ENCODE measurements around the gene THEMIS2. TPM values are rescaled to one million over a fixed set of nuclear protein-coding genes. Genes with fewer than 3 reads are reported as not detected.
A peak's percentile ranks its signal among the peaks of the same experiment; 100 is the strongest.
"Not testable (repeated sequence)": the region's sequence is repeated elsewhere in the genome, so short reads cannot be mapped to it uniquely, and the experiment has no call there.

Gene THEMIS2
- total RNA-seq, 5 donors from 2014 or later (not counting 1 experiment from before 2014, with no cell fraction given), result 39.0 to 124 (median 94.8) TPM

GRCh38 chr1:27855085-27855484 is 17.3 kb upstream of the THEMIS2 start:
- Histone ChIP-seq H3K4me1 (ENCODE audit: control insufficient read depth in 1 of 2, extremely low read depth in 1 of 2, insufficient read depth in 2 of 2, low read length in 2 of 2) (peaks cover 0 to 8% of the 10 kb centered on the region in 2 experiments), H3K4me3 (ENCODE audit: control insufficient read depth in 1 of 2, extremely low read depth in 1 of 2, low read length in 1 of 2) (no peak overlapping the region), H3K27ac (ENCODE audit: low read length) (no peak overlapping the region), H3K9me3 (no peaks in the 10 kb centered on the region), H3K36me3 (ENCODE audit: control insufficient read depth in 2 of 2, extremely low read depth in 1 of 2, insufficient read depth in 1 of 2, low read length in 1 of 2) (peaks cover 5 to 17% of the 10 kb centered on the region in 2 donors), H3K27me3 (replicated peaks in 1 of 2; ENCODE audit: control insufficient read depth in 2 of 2, extremely low read depth in 1 of 2, insufficient read depth in 2 of 2, low read length in 1 of 2) (peaks cover 0 to 3% of the 10 kb centered on the region in 2 experiments)
- no CpG with 5 or more reads among the region's 6 CpGs for WGBS (ENCODE audit: insufficient coverage)
- ChIA-PET POLR2A (no interaction called here), CTCF (no interaction called here)
- H3K9me3 Mint-ChIP-seq, result no peaks in the 10 kb centered on the region
- peaks cover 3 to 20% (median 16%) of the 10 kb centered on the region in 3 donors for H3K4me1 Mint-ChIP-seq
- H3K27ac Mint-ChIP-seq, result peak overlapping the region in 1 of 2 donors; percentile 63
- peaks cover 17% of the 10 kb centered on the region for H3K36me3 Mint-ChIP-seq
- ATAC-seq (replicated peaks in 1 of 4), result no peak
- no peak overlapping the region for H3K4me3 Mint-ChIP-seq
- no peaks in the 10 kb centered on the region for H3K27me3 Mint-ChIP-seq
- DNase-seq, result no peak

DNA sequence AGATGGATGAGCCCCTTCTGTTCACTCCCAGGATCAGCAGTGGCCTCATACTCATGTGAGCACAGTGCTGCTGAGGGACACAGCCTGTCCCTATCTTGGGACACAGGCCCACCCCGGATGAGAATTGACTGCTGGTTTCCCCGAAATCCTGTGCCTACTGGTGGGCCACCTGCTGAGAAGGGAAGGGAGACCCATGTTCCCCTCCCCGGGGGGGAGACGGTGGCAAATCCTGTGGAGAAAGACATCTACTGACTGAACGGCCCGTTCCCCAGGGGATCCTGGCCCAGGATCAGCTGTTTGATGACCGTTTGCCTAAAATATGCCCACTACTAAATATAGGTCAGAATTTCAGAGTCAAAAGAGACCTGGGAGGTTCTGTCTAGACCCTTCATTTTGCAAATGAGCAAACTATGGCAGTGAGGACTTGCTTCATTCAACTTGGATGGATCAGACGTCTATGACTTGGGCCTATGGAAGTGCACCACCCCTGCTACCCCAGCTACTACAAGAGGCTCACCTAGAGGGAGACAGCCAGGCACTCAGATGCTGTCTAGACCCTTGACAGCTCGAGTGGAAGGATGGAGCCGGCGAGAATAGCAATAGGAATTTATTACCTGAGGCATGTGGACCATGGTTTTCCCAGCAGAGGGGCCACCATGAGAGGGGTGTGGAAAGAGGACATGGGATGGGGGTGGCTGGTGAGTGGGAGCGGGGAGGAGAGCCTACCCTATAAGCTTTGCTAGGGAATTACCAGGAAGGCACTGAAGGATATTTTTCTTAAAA is 15.6 kb upstream of the THEMIS2 start:
- no peak overlapping the region for H3K27ac Mint-ChIP-seq
- H3K9me3 ChIP-seq, result no peaks in the 10 kb centered on the region
- H3K36me3 Mint-ChIP-seq, result peaks cover under 1% of the 10 kb centered on the region
- H3K36me3 ChIP-seq (ENCODE audit: control insufficient read depth in 2 of 2, extremely low read depth in 1 of 2, insufficient read depth in 1 of 2, low read length in 1 of 2), result peaks cover 0 to 1% of the 10 kb centered on the region in 2 donors
- POLR2A ChIA-PET, result interaction anchor here in 1 of 2 donors (0.6 kb wide), 1 partner anchor 34 kb away, joined by 9 read pairs; no protein-coding TSS in a partner anchor
- peaks cover 3 to 25% (median 23%) of the 10 kb centered on the region in 3 donors for H3K4me1 Mint-ChIP-seq
- WGBS (ENCODE audit: insufficient coverage), result 87% methylated on average over 3 of the region's 12 CpGs
- H3K4me1 ChIP-seq (ENCODE audit: control insufficient read depth in 1 of 2, extremely low read depth in 1 of 2, insufficient read depth in 2 of 2, low read length in 2 of 2), result peaks cover 0 to 8% of the 10 kb centered on the region in 2 experiments
- H3K27me3 ChIP-seq (replicated peaks in 1 of 2; ENCODE audit: control insufficient read depth in 2 of 2, extremely low read depth in 1 of 2, insufficient read depth in 2 of 2, low read length in 1 of 2), result peaks cover 0 to 3% of the 10 kb centered on the region in 2 experiments
- H3K27me3 Mint-ChIP-seq, result no peaks in the 10 kb centered on the region
- H3K27ac ChIP-seq (ENCODE audit: low read length), result no peak overlapping the region
- no peak overlapping the region for H3K4me3 ChIP-seq (ENCODE audit: control insufficient read depth in 1 of 2, extremely low read depth in 1 of 2, low read length in 1 of 2)
- H3K4me3 Mint-ChIP-seq, result no peak overlapping the region
- CTCF ChIA-PET, result interaction anchor here (0.6 to 1.6 kb wide), 12 partner anchors 21 to 409 kb away, joined by 3 to 7 read pairs (median 3); no protein-coding TSS in a partner anchor
- no peak for DNase-seq
- no peak for ATAC-seq (replicated peaks in 1 of 4)
- H3K9me3 Mint-ChIP-seq, result no peaks in the 10 kb centered on the region

GRCh38 chr1:27857552-27857951 is 14.8 kb upstream of the THEMIS2 start:
- H3K9me3 Mint-ChIP-seq; H3K27me3 Mint-ChIP-seq; DNase-seq; H3K4me3 ChIP-seq (ENCODE audit: control insufficient read depth in 1 of 2, extremely low read depth in 1 of 2, low read length in 1 of 2); H3K4me3 Mint-ChIP-seq; H3K9me3 ChIP-seq; H3K27ac ChIP-seq (ENCODE audit: low read length); POLR2A ChIA-PET; H3K36me3 Mint-ChIP-seq; H3K27ac Mint-ChIP-seq; ATAC-seq (replicated peaks in 1 of 4); H3K36me3 ChIP-seq (ENCODE audit: control insufficient read depth in 2 of 2, extremely low read depth in 1 of 2, insufficient read depth in 1 of 2, low read length in 1 of 2); H3K27me3 ChIP-seq (replicated peaks in 1 of 2; ENCODE audit: control insufficient read depth in 2 of 2, extremely low read depth in 1 of 2, insufficient read depth in 2 of 2, low read length in 1 of 2): not testable (repeated sequence)
- CTCF ChIA-PET, result interaction anchor here (0.6 to 1.3 kb wide), 13 partner anchors 20 to 351 kb away, joined by 3 to 12 read pairs (median 4); no protein-coding TSS in a partner anchor
- 71% methylated on average over 5 of the region's 11 CpGs for WGBS (ENCODE audit: insufficient coverage)
- peaks cover 3 to 27% (median 27%) of the 10 kb centered on the region in 3 donors for H3K4me1 Mint-ChIP-seq
- H3K4me1 ChIP-seq (ENCODE audit: control insufficient read depth in 1 of 2, extremely low read depth in 1 of 2, insufficient read depth in 2 of 2, low read length in 2 of 2), result peaks cover 0 to 11% of the 10 kb centered on the region in 2 experiments

DNA sequence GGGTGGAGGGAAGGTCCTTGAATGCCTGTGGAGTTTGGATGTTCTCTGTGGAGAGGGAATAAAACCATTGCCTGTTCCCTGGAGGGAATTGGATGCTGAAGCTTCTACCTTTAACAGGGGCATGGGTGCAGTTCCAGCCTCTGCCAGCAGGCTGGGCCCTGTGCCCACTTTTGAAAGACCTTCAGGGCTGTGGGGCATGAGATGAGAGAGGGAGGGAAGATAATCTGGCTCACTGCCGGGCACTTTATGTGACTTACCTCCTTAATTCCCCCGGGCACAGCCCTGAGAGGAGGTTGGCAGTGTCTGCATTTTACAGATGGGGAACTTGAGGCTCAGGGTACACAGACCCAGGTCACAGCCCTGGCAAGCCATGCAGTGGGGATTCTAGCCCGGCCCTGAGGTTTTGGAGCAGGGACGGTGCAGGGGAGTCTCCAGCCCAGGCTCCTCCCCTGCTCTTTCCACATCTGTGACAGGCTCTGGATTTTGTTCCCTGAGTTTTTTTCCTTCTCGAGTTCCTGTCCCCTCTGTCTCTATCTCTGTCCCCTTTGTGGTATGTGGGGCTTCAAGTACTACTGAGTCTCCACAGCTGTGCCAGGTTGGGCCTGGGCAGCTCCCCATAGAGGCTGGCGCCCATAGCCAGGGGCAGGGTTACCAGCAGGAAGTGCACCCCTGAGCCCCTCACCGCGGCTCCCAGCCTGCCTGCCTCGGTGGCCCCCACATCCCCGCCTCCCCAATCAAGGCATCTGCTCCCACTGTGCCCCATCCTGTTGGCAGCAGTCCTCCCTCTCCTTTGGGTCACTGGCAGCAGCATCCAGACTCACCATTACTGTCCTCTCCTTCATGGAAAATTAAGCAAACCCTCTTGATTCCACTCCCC is 14.0 kb upstream of the THEMIS2 start:
- DNase-seq (peak; percentile 62 to 89 (median 81)), ATAC-seq (replicated peaks in 1 of 4) (peak; percentile 96 to 98 (median 97))
- Histone ChIP-seq H3K4me1 (ENCODE audit: control insufficient read depth in 1 of 2, extremely low read depth in 1 of 2, insufficient read depth in 2 of 2, low read length in 2 of 2) (peaks cover 6 to 19% of the 10 kb centered on the region in 2 experiments), H3K9me3 (no peaks in the 10 kb centered on the region), H3K4me3 (ENCODE audit: control insufficient read depth in 1 of 2, extremely low read depth in 1 of 2, low read length in 1 of 2) (no peak overlapping the region), H3K27ac (ENCODE audit: low read length) (no peak overlapping the region), H3K36me3 (ENCODE audit: control insufficient read depth in 2 of 2, extremely low read depth in 1 of 2, insufficient read depth in 1 of 2, low read length in 1 of 2) (no peaks in the 10 kb centered on the region), H3K27me3 (replicated peaks in 1 of 2; ENCODE audit: control insufficient read depth in 2 of 2, extremely low read depth in 1 of 2, insufficient read depth in 2 of 2, low read length in 1 of 2) (peaks cover 0 to 3% of the 10 kb centered on the region in 2 experiments)
- 54% methylated on average over 5 of the region's 10 CpGs for WGBS (ENCODE audit: insufficient coverage)
- ChIA-PET POLR2A (no interaction called here), CTCF (interaction anchor here (0.6 to 1.3 kb wide), 12 partner anchors 19 to 351 kb away, joined by 3 to 12 read pairs (median 4); no protein-coding TSS in a partner anchor)
- no peaks in the 10 kb centered on the region for H3K27me3 Mint-ChIP-seq
- peak overlapping the region; percentile 55 to 57 for H3K27ac Mint-ChIP-seq
- H3K9me3 Mint-ChIP-seq, result no peaks in the 10 kb centered on the region
- H3K4me1 Mint-ChIP-seq, result peaks cover 9 to 35% (median 34%) of the 10 kb centered on the region in 3 donors
- no peaks in the 10 kb centered on the region for H3K36me3 Mint-ChIP-seq
- H3K4me3 Mint-ChIP-seq, result peak overlapping the region in 1 of 3 donors; percentile 3

DNA sequence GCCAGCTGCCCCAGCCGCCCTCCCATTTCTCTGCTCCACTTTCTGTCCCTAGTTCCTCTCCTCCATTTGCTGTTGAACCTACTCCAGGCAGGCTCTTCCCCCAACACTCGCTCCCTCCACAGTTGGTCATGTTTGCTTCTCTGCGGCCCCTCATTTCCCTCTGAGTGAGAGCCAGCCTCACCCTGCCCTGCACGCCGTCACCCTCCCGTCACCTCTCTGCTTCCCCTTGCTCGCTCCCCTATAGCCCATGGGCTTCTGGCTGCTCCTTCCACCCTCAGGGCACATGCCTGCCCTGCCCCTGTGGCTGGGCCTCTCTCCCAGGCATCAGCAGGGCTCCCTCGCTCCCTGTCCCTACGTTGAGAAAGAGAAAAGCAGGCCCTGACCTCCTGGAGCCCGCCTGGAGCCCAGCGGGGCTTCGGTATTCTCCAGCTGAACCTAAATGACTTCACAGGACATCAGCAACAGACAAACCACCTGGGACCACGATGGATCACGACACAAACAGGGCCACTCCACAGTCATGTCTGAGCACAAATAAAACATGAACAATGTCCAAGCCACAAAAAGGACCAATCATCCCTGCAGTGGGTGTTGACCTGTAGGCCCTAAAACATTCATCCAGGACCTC is 13.3 kb upstream of the THEMIS2 start:
- H3K4me3 Mint-ChIP-seq, result no peak overlapping the region
- ATAC-seq (replicated peaks in 1 of 4), result no peak
- no peak overlapping the region for H3K27ac Mint-ChIP-seq
- ChIA-PET POLR2A (no interaction called here), CTCF (no interaction called here)
- no peak overlapping the region for H3K27ac ChIP-seq (ENCODE audit: low read length)
- no peaks in the 10 kb centered on the region for H3K9me3 ChIP-seq
- H3K4me1 Mint-ChIP-seq, result peaks cover 15 to 42% (median 41%) of the 10 kb centered on the region in 3 donors
- no peaks in the 10 kb centered on the region for H3K36me3 ChIP-seq (ENCODE audit: control insufficient read depth in 2 of 2, extremely low read depth in 1 of 2, insufficient read depth in 1 of 2, low read length in 1 of 2)
- peaks cover 13 to 26% of the 10 kb centered on the region in 2 experiments for H3K4me1 ChIP-seq (ENCODE audit: control insufficient read depth in 1 of 2, extremely low read depth in 1 of 2, insufficient read depth in 2 of 2, low read length in 2 of 2)
- DNase-seq, result no peak
- H3K36me3 Mint-ChIP-seq, result no peaks in the 10 kb centered on the region
- H3K4me3 ChIP-seq (ENCODE audit: control insufficient read depth in 1 of 2, extremely low read depth in 1 of 2, low read length in 1 of 2), result no peak overlapping the region
- WGBS (ENCODE audit: insufficient coverage), result 95% methylated on average over 9 of the region's 14 CpGs
- H3K27me3 Mint-ChIP-seq, result no peaks in the 10 kb centered on the region
- peaks cover 0 to 3% of the 10 kb centered on the region in 2 experiments for H3K27me3 ChIP-seq (replicated peaks in 1 of 2; ENCODE audit: control insufficient read depth in 2 of 2, extremely low read depth in 1 of 2, insufficient read depth in 2 of 2, low read length in 1 of 2)
- no peaks in the 10 kb centered on the region for H3K9me3 Mint-ChIP-seq

- H3K27me3 ChIP-seq (replicated peaks in 1 of 2; ENCODE audit: control insufficient read depth in 2 of 2, extremely low read depth in 1 of 2, insufficient read depth in 2 of 2, low read length in 1 of 2), result peaks cover 0 to 2% of the 10 kb centered on the region in 2 experiments
- peaks cover 16 to 37% of the 10 kb centered on the region in 2 experiments for H3K4me1 ChIP-seq (ENCODE audit: control insufficient read depth in 1 of 2, extremely low read depth in 1 of 2, insufficient read depth in 2 of 2, low read length in 2 of 2)
- H3K36me3 ChIP-seq (ENCODE audit: control insufficient read depth in 2 of 2, extremely low read depth in 1 of 2, insufficient read depth in 1 of 2, low read length in 1 of 2), result no peaks in the 10 kb centered on the region
- H3K27ac Mint-ChIP-seq, result peak overlapping the region in 1 of 2 donors; percentile 25
- POLR2A ChIA-PET, result no interaction called here
- no peak for DNase-seq
- no peaks in the 10 kb centered on the region for H3K36me3 Mint-ChIP-seq
- no peak overlapping the region for H3K27ac ChIP-seq (ENCODE audit: low read length)
- H3K9me3 ChIP-seq, result no peaks in the 10 kb centered on the region
- CTCF ChIA-PET, result no interaction called here
- ATAC-seq (replicated peaks in 1 of 4), result no peak
- H3K4me3 ChIP-seq (ENCODE audit: control insufficient read depth in 1 of 2, extremely low read depth in 1 of 2, low read length in 1 of 2), result no peak overlapping the region
- 91% methylated on average over 6 of the region's 10 CpGs for WGBS (ENCODE audit: insufficient coverage)
- H3K27me3 Mint-ChIP-seq, result no peaks in the 10 kb centered on the region
- no peak overlapping the region for H3K4me3 Mint-ChIP-seq
- H3K9me3 Mint-ChIP-seq, result no peaks in the 10 kb centered on the region
- H3K4me1 Mint-ChIP-seq, result peaks cover 21 to 60% (median 55%) of the 10 kb centered on the region in 3 donors
Measured at GRCh38 chr1:27861436-27861835, 10.9 kb upstream of the THEMIS2 start.

Measured in T-cell (primary cell).